HG03064 (cell line): Measurements from ENCODE around the gene ACP5.
A peak's percentile ranks its signal among the peaks of the same experiment; 100 is the strongest.
"Not testable (repeated sequence)": the region's sequence is repeated elsewhere in the genome, so short reads cannot be mapped to it uniquely, and the experiment has no call there.

Source experiments
- ATAC-seq: cut with Tn5 transposase; IDR thresholded peaks from one replicate; pipeline ENCODE4 v1.9.1; 2021; ENCODE audit warnings: low read depth; ENCODE audit not compliant: unreplicated experiment

The ACP5 gene

DNA sequence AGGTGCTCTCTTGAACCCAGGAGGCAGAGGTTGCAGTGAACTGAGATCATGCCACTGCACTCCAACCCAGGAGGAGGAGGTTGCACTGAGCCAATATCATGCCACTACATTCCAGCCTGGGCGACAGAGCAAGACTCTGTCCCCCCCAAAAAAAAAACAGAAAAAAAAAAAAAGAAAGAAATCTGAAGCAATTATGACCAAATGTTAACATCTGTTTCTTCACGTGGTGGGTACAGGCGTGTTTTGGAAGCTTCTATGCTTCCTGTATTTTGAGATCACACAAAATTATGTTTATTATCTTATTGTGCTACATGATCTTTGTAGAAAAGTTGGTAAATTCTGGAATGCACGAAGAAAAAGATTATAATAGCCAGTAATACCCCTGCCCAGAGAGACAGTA, 2.7 kb upstream of the ACP5 start:
- ATAC-seq = no peak

GRCh38 chr19:11578258-11579142, 1.1 kb upstream of the ACP5 start:
- no peak for ATAC-seq

DNA sequence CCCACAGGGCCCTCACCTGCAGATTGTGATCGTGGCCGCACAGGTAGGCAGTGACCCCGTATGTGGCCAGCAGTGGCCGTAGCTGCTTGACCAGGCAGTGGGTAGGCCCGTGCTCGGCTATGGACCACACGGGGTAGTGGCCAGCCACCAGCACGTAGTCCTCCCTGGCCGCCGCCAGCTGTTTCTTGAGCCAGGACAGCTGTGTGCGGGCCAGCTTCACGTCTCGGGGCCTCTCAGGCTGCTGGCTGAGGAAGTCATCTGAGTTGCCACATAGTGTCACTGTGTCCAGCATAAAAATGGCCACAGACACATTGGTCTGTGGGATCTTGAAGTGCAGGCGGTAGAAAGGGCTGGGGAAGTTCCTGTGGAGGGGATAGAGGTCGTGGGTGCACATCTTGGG, 1.2 kb downstream of the ACP5 start:
- no peak for ATAC-seq

- ATAC-seq = no peak
Measured at GRCh38 chr19:11574689-11575088, 2.8 kb downstream of the ACP5 start.

- not testable (repeated sequence) for ATAC-seq
Measured at GRCh38 chr19:11573763-11574162, 3.7 kb downstream of the ACP5 start.

GRCh38 chr19:11573354-11573753, 4.1 kb downstream of the ACP5 start:
- not testable (repeated sequence) for ATAC-seq

DNA sequence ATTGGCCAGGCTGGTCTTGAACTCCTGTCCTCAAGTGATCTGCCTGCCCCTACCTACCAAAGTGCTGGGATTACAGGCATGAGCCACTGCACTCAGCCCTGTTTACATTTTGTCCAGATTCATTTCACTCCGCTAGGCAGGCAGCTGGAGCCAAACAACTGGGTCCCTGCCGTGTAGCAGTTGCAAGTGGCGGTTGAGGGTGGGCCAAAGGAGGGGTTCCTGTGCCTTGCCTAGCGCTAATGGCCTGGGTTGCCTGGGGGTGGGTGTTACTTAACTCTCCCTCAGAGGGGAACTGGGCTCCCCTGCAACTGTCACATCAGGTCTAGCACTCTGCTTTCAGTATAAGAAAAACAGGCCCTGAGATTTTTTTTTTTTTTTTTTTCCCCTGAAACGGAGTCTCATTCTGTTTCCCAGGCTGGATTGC, 7.4 kb downstream of the ACP5 start:
- ATAC-seq = no peak

- no peak for ATAC-seq
Measured at GRCh38 chr19:11566164-11566563, 11.3 kb downstream of the ACP5 start.

- ATAC-seq = not testable (repeated sequence)
Measured at GRCh38 chr19:11565649-11565980, 11.8 kb downstream of the ACP5 start.

- not testable (repeated sequence) for ATAC-seq
Measured at GRCh38 chr19:11564082-11564807, 13.2 kb downstream of the ACP5 start.

GRCh38 chr19:11563532-11563931, 13.9 kb downstream of the ACP5 start:
- ATAC-seq = no peak

GRCh38 chr19:11560404-11561051, 16.9 kb downstream of the ACP5 start:
- no peak for ATAC-seq

- ATAC-seq = peak; percentile 54
Measured at GRCh38 chr19:11558881-11559828, 18.3 kb downstream of the ACP5 start, which contains the start of gene ELOF1. ELOF1 (minus strand) TSS chr19:11559230; CDS start chr19:11554347, 4,883 bp downstream.

- ATAC-seq = no peak
Measured at GRCh38 chr19:11556634-11557420, 20.6 kb downstream of the ACP5 start.

DNA sequence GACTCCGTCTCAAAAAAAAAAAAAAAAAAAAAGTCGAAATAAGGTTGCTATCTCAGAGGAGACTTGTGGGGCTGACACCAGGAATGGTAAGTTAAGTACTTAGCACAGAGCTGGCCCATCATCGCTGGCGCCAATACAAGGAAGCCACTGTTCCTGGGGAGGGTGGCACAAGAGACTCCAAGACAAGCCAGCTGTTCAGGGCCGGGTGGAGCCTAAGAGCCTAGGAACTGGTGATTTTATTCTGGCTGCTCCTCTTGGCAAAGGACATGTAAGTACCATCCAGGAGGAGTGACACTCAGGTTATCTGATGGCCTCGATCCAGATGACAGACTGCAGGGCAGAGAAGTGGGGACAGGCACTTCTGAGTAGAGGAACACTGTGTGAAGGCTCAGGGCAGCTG, 22.2 kb downstream of the ACP5 start:
- ATAC-seq = no peak

DNA sequence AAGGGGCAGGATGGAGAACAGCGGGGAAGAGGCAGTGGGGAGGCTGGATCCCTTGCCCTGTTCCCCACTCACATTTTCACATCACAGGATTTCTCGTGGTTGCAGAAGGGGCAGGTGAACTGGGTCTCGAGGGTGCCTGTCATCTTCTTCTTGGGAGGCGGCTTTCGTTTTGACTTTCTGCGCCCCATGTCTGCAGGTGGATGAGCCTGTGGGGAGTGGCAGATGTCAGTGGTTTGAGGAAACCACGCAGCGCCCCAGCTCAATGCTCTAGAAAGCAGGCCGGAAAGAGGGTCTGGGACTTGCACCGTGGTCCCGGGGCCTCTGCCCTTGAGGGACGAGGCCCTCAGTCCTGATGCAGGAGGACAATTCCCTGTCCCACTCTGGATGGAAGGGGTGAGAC, 23.3 kb downstream of the ACP5 start:
- ATAC-seq = no peak

DNA sequence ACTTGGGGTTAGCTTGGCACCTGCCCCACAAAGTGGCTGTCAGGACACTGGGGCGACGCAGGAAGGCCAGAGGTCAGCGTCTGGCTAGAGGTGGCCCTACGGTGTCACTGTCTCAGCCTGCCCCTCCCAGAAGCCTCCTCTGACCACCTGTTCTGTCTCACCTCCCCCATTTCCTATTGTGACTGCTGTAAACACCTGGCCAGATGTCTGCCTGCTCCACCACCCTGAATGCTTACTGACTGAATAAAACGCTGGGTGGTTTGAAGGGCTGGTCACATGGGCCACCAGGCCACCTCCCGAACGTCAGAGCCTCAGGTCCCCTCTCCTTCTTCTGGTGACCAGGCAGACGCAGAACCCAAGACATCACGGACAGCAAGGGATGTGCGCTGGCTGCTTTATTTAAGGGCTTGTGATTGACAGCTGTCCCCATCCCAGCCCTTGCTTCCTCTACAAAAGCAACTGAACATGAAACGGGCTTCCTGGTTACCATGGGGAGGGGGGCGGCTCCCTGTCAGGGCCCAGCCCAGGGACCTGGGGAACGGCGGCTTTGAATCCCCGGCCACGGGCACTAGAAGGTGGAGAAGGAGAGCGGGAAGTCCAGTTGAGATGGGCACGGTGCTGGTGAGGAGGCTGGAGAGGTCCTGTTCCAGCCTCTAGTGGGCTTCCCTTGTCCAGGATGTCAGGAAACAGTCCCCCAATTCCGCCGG, 24.6 kb downstream of the ACP5 start:
- ATAC-seq = no peak

- ATAC-seq = no peak
Measured at GRCh38 chr19:11551603-11552235, 25.7 kb downstream of the ACP5 start.
